SU-DHL-6 (cell line): ENCODE results near the gene EPHB3.

Experiments
- CTCF ChIP-seq: fragments of 200-600 bp; sonication (generic); IDR thresholded peaks from one replicate; pipeline ENCODE4 v1.5.1; 2017; ENCODE audit warnings: antibody characterized with exemption, mild to moderate bottlenecking, low read length, moderate library complexity; ENCODE audit not compliant: insufficient read depth, poor library complexity, severe bottlenecking
- EZH2phosphoT487 ChIP-seq: fragments of 200-600 bp; sonication (generic), shearing (Covaris generic); conservative IDR thresholded peaks from 2 replicates; pipeline ENCODE4 v1.6.1; 2018; ENCODE audit warnings: mild to moderate bottlenecking, antibody characterized with exemption, low read length, moderate library complexity, mixed read lengths

GRCh38 chr3:184513276-184514170 lies 48.1 kb upstream of the EPHB3 start:
- TF ChIP-seq CTCF (peak; percentile 63), EZH2phosphoT487 (no peak)
